A549 (cell line): Measurements from ENCODE around the gene CC2D2A. TPM values are rescaled to one million over a fixed set of nuclear protein-coding genes. Genes with fewer than 3 reads are reported as not detected.

ENCODE experiments used
- ATAC-seq, 2 experiments: fragments of 200-7000 bp in 1 of 2; fragments of >200 bp in 1 of 2; cut with Nextera tagmentation in 1 of 2; cut with Tn5 transposase in 1 of 2; 3 replicates each; pipeline versions ENCODE4 v1.8.0 to v1.9.1; 2018 to 2020; ENCODE audit warnings: mild to moderate bottlenecking in 1 of 2, moderate library complexity in 1 of 2
- CTCF ChIA-PET: fragments of 300-600 bp; sonication (Branson Sonifier 250); formaldehyde crosslinking; extraction: SDS; loops from one replicate; lab custom pipeline; 2021; ENCODE audit warnings: antibody characterized with exemption, inconsistent platforms; lab: Yijun Ruan, JAX
- POLR2A ChIA-PET: fragments of 350-600 bp; formaldehyde crosslinking; extraction: SDS; loops from one replicate; lab custom pipeline; 2021; ENCODE audit warnings: antibody characterized with exemption, inconsistent platforms; lab: Yijun Ruan, JAX
- DNase-seq, 2 experiments: peaks; one replicate each; pipeline versions ENCODE4 v3.0.0 to v3.0.0-alpha.2; 2011 to 2016; ENCODE audit warnings: low read depth in 1 of 2, low spot score in 1 of 2
- FAIRE-seq: peaks from 2 replicates; lab custom pipeline; 2011; peaks lifted over from hg19 to GRCh38; lab: Jason Lieb, UNC
- H3K27ac ChIP-seq, 2 experiments: fragments of >200 bp; sonication (Bioruptor Twin); formaldehyde crosslinking; 3 replicates each; pipeline ENCODE4 v1.5.1; 2016 to 2017
- H3K4me1 ChIP-seq: fragments of >200 bp; sonication (Bioruptor Twin); formaldehyde crosslinking; 3 replicates; pipeline ENCODE4 v1.6.1; 2016
- H3K4me2 ChIP-seq: fragments of >200 bp; sonication (Bioruptor Twin); formaldehyde crosslinking; 3 replicates; pipeline ENCODE4 v1.6.1; 2016
- H3K4me3 ChIP-seq: fragments of >200 bp; sonication (Bioruptor Twin); formaldehyde crosslinking; 3 replicates; pipeline ENCODE4 v1.5.1; 2016
- H3K9me3 ChIP-seq: fragments of >200 bp; sonication (Bioruptor Twin); formaldehyde crosslinking; 3 replicates; pipeline ENCODE4 v1.6.1; 2016
- CBX2 ChIP-seq: fragments of 200-600 bp; sonication (generic); IDR thresholded peaks from 2 replicates; pipeline ENCODE4 v1.6.1; 2016; ENCODE audit warnings: low read depth, mild to moderate bottlenecking, borderline replicate concordance
- CEBPB ChIP-seq, 2 experiments: fragments of >200 bp in 1 of 2; sonication (Bioruptor Twin) in 1 of 2; formaldehyde crosslinking in 1 of 2; IDR thresholded peaks; 2 replicates each; pipeline ENCODE4 v1.6.1; 2012 to 2016
- CTCF ChIP-seq: fragments of >200 bp; sonication (Bioruptor Twin); formaldehyde crosslinking; IDR thresholded peaks from 3 replicates; pipeline ENCODE4 v1.5.1; 2016
- EHF ChIP-seq: fragments of 250-450 bp; sonication (Bioruptor Pico); IDR thresholded peaks from 2 replicates; pipeline ENCODE4 v1.5.0; 2020; ENCODE audit warnings: mild to moderate bottlenecking
- EHMT2 ChIP-seq: fragments of 200-600 bp; sonication (generic); IDR thresholded peaks from 2 replicates; pipeline ENCODE4 v1.6.1; 2016; ENCODE audit warnings: antibody characterized with exemption, low read depth, mild to moderate bottlenecking, moderate library complexity
- ELK1 ChIP-seq: fragments of 150-350 bp; IDR thresholded peaks from 2 replicates; pipeline ENCODE4 v1.6.1; 2014; ENCODE audit warnings: low read depth, mild to moderate bottlenecking, low read length
- ESRRA ChIP-seq: fragments of 150-350 bp; IDR thresholded peaks from 2 replicates; pipeline ENCODE4 v1.6.1; 2014; ENCODE audit warnings: mild to moderate bottlenecking, low read length, borderline replicate concordance
- FOSB ChIP-seq: fragments of 250-450 bp; sonication (Bioruptor Pico); IDR thresholded peaks from 2 replicates; pipeline ENCODE4 v1.5.0; 2020; ENCODE audit warnings: mild to moderate bottlenecking, moderate library complexity
- GATA3 ChIP-seq: IDR thresholded peaks from 2 replicates; pipeline ENCODE4 v1.6.1; 2012; ENCODE audit warnings: borderline replicate concordance
- HDAC2 ChIP-seq: fragments of 200-600 bp; sonication (generic); IDR thresholded peaks from 2 replicates; pipeline ENCODE4 v1.6.1; 2016
- HEYL ChIP-seq: fragments of 250-450 bp; sonication (Bioruptor Pico); IDR thresholded peaks from 2 replicates; pipeline ENCODE4 v1.8.0; 2021; ENCODE audit warnings: mild to moderate bottlenecking, moderate library complexity
- HOXA7 ChIP-seq: fragments of 250-450 bp; sonication (Bioruptor Pico); IDR thresholded peaks from 2 replicates; pipeline ENCODE4 v1.5.0; 2020; ENCODE audit warnings: mild to moderate bottlenecking, moderate library complexity
- HOXB13 ChIP-seq: fragments of 250-450 bp; sonication (Bioruptor Pico); IDR thresholded peaks from 2 replicates; pipeline ENCODE4 v1.5.0; 2020; ENCODE audit warnings: low read depth, mild to moderate bottlenecking, moderate library complexity
- HOXB5 ChIP-seq: fragments of 250-450 bp; sonication (Bioruptor Pico); IDR thresholded peaks from 2 replicates; pipeline ENCODE4 v1.5.0; 2020; ENCODE audit warnings: mild to moderate bottlenecking, moderate library complexity
- JUN ChIP-seq, 2 experiments: fragments of >200 bp; sonication (Bioruptor Twin); formaldehyde crosslinking; IDR thresholded peaks; 2 replicates in 1 of 2; 3 replicates in 1 of 2; pipeline ENCODE4 v1.6.1; 2016 to 2017
- JUNB ChIP-seq: fragments of >200 bp; sonication (Bioruptor Twin); formaldehyde crosslinking; IDR thresholded peaks from 2 replicates; pipeline ENCODE4 v1.6.1; 2016
- KDM1A ChIP-seq: fragments of 200-600 bp; sonication (generic); IDR thresholded peaks from 2 replicates; pipeline ENCODE4 v1.6.1; 2016; ENCODE audit warnings: low read depth, mild to moderate bottlenecking
- KDM5A ChIP-seq: fragments of 200-600 bp; sonication (generic); IDR thresholded peaks from 2 replicates; pipeline ENCODE4 v1.6.1; 2016; ENCODE audit warnings: antibody characterized with exemption, mild to moderate bottlenecking
- MAZ ChIP-seq: fragments of 150-350 bp; IDR thresholded peaks from 2 replicates; pipeline ENCODE4 v1.6.1; 2014; ENCODE audit warnings: antibody characterized with exemption, low read depth, low read length, borderline replicate concordance
- MYC ChIP-seq: IDR thresholded peaks from 2 replicates; pipeline ENCODE4 v1.6.1; 2012; ENCODE audit warnings: mild to moderate bottlenecking, inconsistent platforms, low read length, improper control_type of control experiment, borderline replicate concordance
- POLR2AphosphoS2 ChIP-seq: conservative IDR thresholded peaks from 2 replicates; pipeline ENCODE4 v1.6.1; 2012; ENCODE audit warnings: low read length, improper control_type of control experiment, inconsistent platforms
- RAD21 ChIP-seq, 2 experiments: fragments of >200 bp in 1 of 2; sonication (Bioruptor Twin) in 1 of 2; formaldehyde crosslinking in 1 of 2; IDR thresholded peaks in 1 of 2; conservative IDR thresholded peaks in 1 of 2; 2 replicates in 1 of 2; 3 replicates in 1 of 2; pipeline ENCODE4 v1.6.1; 2012 to 2018; ENCODE audit warnings: inconsistent platforms in 1 of 2
- RARB ChIP-seq: fragments of 250-450 bp; sonication (Bioruptor Pico); IDR thresholded peaks from 2 replicates; pipeline ENCODE4 v1.8.0; 2021; ENCODE audit warnings: mild to moderate bottlenecking, moderate library complexity
- SMC3 ChIP-seq: fragments of >200 bp; sonication (Bioruptor Twin); formaldehyde crosslinking; IDR thresholded peaks from 3 replicates; pipeline ENCODE4 v1.6.1; 2018; ENCODE audit warnings: inconsistent platforms
- SREBF2 ChIP-seq: fragments of 450-650 bp; IDR thresholded peaks from 2 replicates; pipeline ENCODE4 v1.6.1; 2014; ENCODE audit warnings: mild to moderate bottlenecking, moderate library complexity
- TFCP2L1 ChIP-seq: fragments of 250-450 bp; sonication (Bioruptor Pico); IDR thresholded peaks from 2 replicates; pipeline ENCODE4 v1.5.0; 2021; ENCODE audit warnings: mild to moderate bottlenecking
- TP53 ChIP-seq: fragments of 250-450 bp; sonication (Bioruptor Pico); IDR thresholded peaks from 2 replicates; pipeline ENCODE4 v1.5.0; 2021; ENCODE audit warnings: mild to moderate bottlenecking, moderate library complexity
- ZC3H11A ChIP-seq: fragments of 450-650 bp; IDR thresholded peaks from 2 replicates; pipeline ENCODE4 v1.6.1; 2014; ENCODE audit warnings: antibody characterized with exemption, mild to moderate bottlenecking
- ZFP36 ChIP-seq: fragments of 450-650 bp; IDR thresholded peaks from 2 replicates; pipeline ENCODE4 v1.6.1; 2014; ENCODE audit warnings: borderline replicate concordance; ENCODE audit not compliant: partially characterized antibody
- ZNF302 ChIP-seq: fragments of 250-450 bp; sonication (Bioruptor Pico); IDR thresholded peaks from 2 replicates; pipeline ENCODE4 v1.9.0; 2021; ENCODE audit warnings: inconsistent platforms, mild to moderate bottlenecking, moderate library complexity
- WGBS: methylation state at CpG from one replicate; pipeline ENCODE4 v1.1.6; 2017; ENCODE audit errors: missing lambda C conversion rate; 5-methylcytosine and 5-hydroxymethylcytosine counted together
- polyA plus RNA-seq, 4 experiments: library from polyadenylated mRNA; depleted of rRNA in 3 of 4; stranded (reverse); fragments of >200 nt; fragmentation: RNase III in 1 of 4; extraction: RNeasy Plus Mini Kit Qiagen cat#74134 plus additional on column Dnase treatment in 1 of 4; gene quantifications; 2 replicates in 3 of 4; 3 replicates in 1 of 4; pipeline ENCODE4 v1.2.3, GENCODE V29; 2011 to 2017
- TF ChIP-seq, protein P1 (sequence below): fragments of 200-600 bp; sonication (generic); IDR thresholded peaks from 2 replicates; pipeline ENCODE4 v1.6.1; 2016; ENCODE audit warnings: antibody characterized with exemption, mild to moderate bottlenecking, moderate library complexity
- TF ChIP-seq, protein P2 (sequence below): fragments of 250-450 bp; sonication (Bioruptor Pico); IDR thresholded peaks from 2 replicates; pipeline ENCODE4 v1.5.0; 2020; ENCODE audit warnings: low read depth, mild to moderate bottlenecking, moderate library complexity
- TF ChIP-seq, protein P3 (sequence below): IDR thresholded peaks from 2 replicates; pipeline ENCODE4 v1.6.1; 2012; ENCODE audit warnings: low read depth, borderline replicate concordance

The CC2D2A gene
- polyA plus RNA-seq, 2 of the 4 experiments (the other 2 are of a cell fraction): 10.7 to 18.8 TPM

DNA sequence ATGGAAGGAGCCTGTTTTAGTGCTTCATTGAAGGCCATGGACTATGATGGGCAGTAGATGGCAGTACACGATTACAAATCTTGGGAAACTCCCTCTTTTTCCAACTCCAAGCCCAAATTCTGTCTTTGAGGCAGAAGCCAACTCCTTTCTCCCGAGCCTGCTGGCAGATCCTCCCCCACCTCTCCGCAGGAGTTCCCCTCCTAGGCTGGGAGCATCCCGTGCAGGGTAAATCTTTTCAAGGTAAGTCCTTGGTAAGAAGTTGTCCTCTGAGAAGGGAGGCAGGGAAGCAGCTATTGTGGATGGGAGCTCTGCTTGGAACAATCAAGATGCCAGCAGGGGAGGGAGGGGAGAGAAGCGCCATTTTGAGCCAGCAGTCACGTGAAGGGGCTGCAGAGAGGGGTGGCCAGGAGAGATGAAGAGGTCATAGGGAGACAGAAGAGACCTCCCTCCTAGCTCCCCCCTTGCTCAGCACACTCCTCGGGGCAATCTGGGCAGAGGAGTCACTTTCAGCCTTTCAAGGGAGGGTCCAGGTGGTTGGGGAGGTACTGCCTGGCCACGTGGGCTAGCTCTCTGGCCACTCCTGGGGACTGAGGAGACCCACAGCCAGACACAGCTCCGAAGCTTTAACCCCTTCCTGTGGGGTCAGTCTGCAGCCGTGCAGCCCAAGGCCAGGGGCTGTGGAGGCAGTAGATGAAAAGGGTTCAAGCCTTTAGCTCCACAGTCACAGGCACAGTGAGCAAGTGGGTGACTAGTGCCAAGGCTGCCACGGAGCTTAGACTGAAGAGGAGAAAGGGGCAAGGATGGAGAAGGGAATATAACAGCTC, 9.6 kb downstream of the CC2D2A start:
- 2% methylated on average over 9 of the region's 11 CpGs for WGBS
- no peak for TF ChIP-seq JUNB
- TF ChIP-seq POLR2AphosphoS2: no peak
- TF ChIP-seq SMC3: peak; percentile 68
- TF ChIP-seq, protein P1, sequence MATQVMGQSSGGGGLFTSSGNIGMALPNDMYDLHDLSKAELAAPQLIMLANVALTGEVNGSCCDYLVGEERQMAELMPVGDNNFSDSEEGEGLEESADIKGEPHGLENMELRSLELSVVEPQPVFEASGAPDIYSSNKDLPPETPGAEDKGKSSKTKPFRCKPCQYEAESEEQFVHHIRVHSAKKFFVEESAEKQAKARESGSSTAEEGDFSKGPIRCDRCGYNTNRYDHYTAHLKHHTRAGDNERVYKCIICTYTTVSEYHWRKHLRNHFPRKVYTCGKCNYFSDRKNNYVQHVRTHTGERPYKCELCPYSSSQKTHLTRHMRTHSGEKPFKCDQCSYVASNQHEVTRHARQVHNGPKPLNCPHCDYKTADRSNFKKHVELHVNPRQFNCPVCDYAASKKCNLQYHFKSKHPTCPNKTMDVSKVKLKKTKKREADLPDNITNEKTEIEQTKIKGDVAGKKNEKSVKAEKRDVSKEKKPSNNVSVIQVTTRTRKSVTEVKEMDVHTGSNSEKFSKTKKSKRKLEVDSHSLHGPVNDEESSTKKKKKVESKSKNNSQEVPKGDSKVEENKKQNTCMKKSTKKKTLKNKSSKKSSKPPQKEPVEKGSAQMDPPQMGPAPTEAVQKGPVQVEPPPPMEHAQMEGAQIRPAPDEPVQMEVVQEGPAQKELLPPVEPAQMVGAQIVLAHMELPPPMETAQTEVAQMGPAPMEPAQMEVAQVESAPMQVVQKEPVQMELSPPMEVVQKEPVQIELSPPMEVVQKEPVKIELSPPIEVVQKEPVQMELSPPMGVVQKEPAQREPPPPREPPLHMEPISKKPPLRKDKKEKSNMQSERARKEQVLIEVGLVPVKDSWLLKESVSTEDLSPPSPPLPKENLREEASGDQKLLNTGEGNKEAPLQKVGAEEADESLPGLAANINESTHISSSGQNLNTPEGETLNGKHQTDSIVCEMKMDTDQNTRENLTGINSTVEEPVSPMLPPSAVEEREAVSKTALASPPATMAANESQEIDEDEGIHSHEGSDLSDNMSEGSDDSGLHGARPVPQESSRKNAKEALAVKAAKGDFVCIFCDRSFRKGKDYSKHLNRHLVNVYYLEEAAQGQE: no peak
- TF ChIP-seq MYC: peak; percentile 56; the same call in 1 of the 2 replicates
- peak; percentile 68 for TF ChIP-seq CTCF
- TF ChIP-seq CBX2: no peak
- no peak for TF ChIP-seq RARB
- no peak for TF ChIP-seq MAZ
- no peak for TF ChIP-seq ZNF302 (CRISPR knock-in tag)
- no peak for TF ChIP-seq FOSB (CRISPR knock-in tag)
- TF ChIP-seq HOXB13 (CRISPR knock-in tag): no peak
- TF ChIP-seq EHMT2: no peak
- TF ChIP-seq HOXB5 (CRISPR knock-in tag): no peak
- TF ChIP-seq EHF (CRISPR knock-in tag): no peak
- peak in 1 of 2 experiments; percentile 29; a peak in 1 of 5 replicates for TF ChIP-seq JUN (IDR thresholded peaks at IDR 0.05)
- no peak for TF ChIP-seq ELK1
- TF ChIP-seq HOXA7 (CRISPR knock-in tag): no peak
- peak; percentile 47; the same call in 1 of the 2 replicates for TF ChIP-seq KDM5A
- TF ChIP-seq KDM1A: no peak
- TF ChIP-seq HDAC2: no peak
- no peak for TF ChIP-seq HEYL (CRISPR knock-in tag)
- no peak for TF ChIP-seq TP53
- peak; percentile 76 to 81 for TF ChIP-seq RAD21 (conservative IDR thresholded peaks at IDR 0.05 in 1 of 2, IDR thresholded peaks at IDR 0.05 in 1 of 2)
- TF ChIP-seq ZFP36: no peak
- no peak for TF ChIP-seq CEBPB (IDR thresholded peaks at IDR 0.05)
- no peak for TF ChIP-seq ZC3H11A
- no peak for TF ChIP-seq GATA3
- TF ChIP-seq, protein P2, sequence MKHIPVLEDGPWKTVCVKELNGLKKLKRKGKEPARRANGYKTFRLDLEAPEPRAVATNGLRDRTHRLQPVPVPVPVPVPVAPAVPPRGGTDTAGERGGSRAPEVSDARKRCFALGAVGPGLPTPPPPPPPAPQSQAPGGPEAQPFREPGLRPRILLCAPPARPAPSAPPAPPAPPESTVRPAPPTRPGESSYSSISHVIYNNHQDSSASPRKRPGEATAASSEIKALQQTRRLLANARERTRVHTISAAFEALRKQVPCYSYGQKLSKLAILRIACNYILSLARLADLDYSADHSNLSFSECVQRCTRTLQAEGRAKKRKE (CRISPR knock-in tag): no peak
- TF ChIP-seq, protein P3, sequence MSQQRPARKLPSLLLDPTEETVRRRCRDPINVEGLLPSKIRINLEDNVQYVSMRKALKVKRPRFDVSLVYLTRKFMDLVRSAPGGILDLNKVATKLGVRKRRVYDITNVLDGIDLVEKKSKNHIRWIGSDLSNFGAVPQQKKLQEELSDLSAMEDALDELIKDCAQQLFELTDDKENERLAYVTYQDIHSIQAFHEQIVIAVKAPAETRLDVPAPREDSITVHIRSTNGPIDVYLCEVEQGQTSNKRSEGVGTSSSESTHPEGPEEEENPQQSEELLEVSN: no peak
- no peak for TF ChIP-seq SREBF2
- TF ChIP-seq ESRRA: no peak
- TF ChIP-seq TFCP2L1 (CRISPR knock-in tag): no peak

More for the DNA sequence above, 9.6 kb downstream of the CC2D2A start:
- DNase-seq: peak; percentile 58 to 84
- ChIA-PET CTCF (interaction anchor here (0.6 to 2.6 kb wide), 26 partner anchors 9 to 521 kb away, joined by 3 to 18 read pairs (median 3); partner anchors contain the start of genes CC2D2A and CD38), POLR2A (interaction anchor here (0.8 to 1.5 kb wide), 3 partner anchors 10 to 403 kb away, joined by 4 to 5 read pairs (median 5); partner anchors contain the start of genes CC2D2A and FBXL5)
- peaks cover 10% of the 10 kb centered on the region for H3K4me1 ChIP-seq
- peak overlapping the region; percentile 92 to 95 for H3K27ac ChIP-seq
- peak overlapping the region; percentile 98 for H3K4me2 ChIP-seq
- H3K4me3 ChIP-seq: peak overlapping the region; percentile 54
- FAIRE-seq: no peak
- no peaks in the 10 kb centered on the region for H3K9me3 ChIP-seq
- ATAC-seq: peak; percentile 94 to 96
